HG02588 (cell line): ENCODE data around the gene ROPN1B.

Source experiments
- ATAC-seq: cut with Tn5 transposase; IDR thresholded peaks from one replicate; pipeline ENCODE4 v1.9.1; 2021; ENCODE audit warnings: mild to moderate bottlenecking, moderate library complexity; ENCODE audit not compliant: unreplicated experiment

Gene ROPN1B

DNA sequence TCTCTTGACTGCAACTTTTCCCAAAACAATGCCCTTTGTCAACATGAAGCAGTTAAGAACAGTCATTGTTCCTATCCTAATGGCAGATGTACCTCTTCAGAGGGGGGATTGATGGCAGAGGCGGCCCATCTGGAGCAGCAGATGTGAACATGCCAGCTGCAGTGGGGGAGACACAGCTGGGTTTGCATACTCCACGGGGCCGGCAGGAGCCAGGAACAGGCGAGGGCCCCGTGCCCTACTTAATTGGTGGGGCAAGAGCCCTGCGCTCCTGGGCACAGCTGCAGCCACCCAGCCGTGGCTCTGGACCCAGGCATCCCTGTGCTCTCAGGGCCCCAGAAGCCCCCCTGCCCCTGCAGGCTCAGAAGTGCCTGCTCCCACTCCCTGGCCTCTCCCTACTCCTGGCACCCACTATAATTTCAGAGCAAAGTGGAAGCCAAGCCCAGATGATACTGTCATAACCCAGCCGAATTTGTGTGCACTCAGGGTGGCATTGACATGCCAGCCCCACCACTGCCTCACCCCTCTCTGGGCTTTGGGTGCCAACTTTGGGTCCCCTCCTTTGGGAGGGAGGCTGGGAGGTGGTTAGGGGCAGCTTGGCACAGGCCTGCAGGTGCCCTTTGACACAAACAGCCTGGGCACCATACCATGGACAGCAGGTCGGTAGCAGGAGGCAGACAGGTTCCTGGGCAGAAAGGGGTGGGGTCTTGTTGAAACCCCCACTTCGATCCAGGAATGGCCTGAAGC lies 34.6 kb downstream of the ROPN1B start:
- ATAC-seq, result no peak

DNA sequence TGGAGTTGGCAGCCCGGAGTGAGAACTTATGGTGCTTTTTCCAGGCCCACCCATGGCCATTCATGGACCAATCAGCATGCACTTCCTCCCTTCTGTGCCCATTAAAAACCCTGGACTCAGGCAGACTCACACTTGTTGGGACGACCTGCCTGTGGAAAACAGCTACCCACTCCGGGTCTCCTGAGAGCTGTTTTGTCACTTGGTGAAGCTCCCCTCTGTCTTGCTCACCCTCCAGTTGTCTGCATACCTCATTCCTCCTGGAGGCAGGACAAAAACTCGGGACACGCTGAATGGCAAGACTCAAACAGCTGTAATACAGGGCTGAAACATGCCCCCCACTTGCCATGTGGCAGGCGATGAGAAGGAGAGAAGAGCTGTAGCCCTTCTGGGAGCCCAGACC lies 35.2 kb downstream of the ROPN1B start:
- no peak for ATAC-seq

- no peak for ATAC-seq
Observed at GRCh38 chr3:126004692-126005091, 35.7 kb downstream of the ROPN1B start.

- no peak for ATAC-seq
Observed at GRCh38 chr3:126005951-126006350, 37.0 kb downstream of the ROPN1B start.

DNA sequence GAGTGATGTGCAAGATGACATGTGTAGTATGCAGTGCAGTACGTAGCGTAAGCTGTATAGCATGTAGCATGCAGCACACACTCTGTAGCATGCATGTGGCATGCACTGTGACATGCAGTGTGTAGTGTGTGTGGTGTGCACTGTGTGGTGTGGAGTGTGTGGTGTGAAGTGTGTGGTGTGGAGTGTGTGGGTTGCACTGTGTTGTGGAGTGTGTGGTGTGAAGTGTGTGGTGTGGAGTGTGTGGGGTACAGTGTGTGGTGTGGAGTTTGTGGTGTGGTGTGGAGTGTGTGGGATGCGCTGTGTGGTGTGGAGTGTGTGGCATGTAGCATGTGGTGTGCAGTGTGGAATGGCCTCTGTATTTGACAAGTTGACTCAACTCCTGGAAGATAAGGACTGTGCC lies 39.2 kb downstream of the ROPN1B start:
- no peak for ATAC-seq

DNA sequence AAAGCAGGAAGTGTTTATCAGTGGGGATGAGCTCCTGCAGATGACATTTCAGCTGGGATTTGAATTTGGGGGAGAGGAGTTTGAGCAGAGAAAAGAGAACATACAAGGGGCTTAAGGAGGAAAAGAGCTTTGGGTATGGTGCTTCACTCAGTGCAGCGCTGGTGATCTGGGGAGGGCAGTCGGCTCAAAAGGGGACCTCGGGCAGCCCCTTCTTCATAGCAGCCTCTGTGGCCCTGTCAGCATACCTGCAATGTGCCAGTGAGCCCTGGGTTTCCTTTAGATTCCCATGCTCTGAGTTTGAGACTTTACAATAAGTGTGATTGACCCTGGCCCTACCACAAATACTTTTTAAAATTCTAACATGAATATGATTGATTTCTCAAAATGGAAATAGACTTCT lies 40.2 kb downstream of the ROPN1B start:
- ATAC-seq, result no peak

GRCh38 chr3:126013751-126014156 lies 44.8 kb downstream of the ROPN1B start:
- no peak for ATAC-seq

DNA sequence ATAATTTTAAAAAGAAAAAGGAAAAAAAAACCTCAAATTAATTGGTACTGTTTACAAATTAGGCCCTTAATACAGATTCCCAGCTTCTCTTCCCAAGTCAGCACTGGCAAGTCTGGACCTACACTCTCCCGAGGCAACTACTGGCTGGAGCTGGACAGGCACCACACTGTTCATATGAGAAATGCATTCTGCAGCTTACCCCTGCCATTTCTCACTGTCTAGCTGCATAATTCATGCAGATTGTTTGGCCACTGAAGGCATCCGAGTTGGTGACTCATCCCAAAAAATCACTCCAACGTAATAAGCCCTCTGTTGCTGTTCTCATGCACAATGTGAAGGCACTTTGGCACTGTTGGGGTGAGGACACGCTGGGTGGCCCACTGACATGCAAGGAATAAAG lies 45.3 kb downstream of the ROPN1B start:
- no peak for ATAC-seq

GRCh38 chr3:126015075-126015474 lies 46.1 kb downstream of the ROPN1B start:
- no peak for ATAC-seq

GRCh38 chr3:126016616-126017015 lies 47.6 kb downstream of the ROPN1B start:
- no peak for ATAC-seq

DNA sequence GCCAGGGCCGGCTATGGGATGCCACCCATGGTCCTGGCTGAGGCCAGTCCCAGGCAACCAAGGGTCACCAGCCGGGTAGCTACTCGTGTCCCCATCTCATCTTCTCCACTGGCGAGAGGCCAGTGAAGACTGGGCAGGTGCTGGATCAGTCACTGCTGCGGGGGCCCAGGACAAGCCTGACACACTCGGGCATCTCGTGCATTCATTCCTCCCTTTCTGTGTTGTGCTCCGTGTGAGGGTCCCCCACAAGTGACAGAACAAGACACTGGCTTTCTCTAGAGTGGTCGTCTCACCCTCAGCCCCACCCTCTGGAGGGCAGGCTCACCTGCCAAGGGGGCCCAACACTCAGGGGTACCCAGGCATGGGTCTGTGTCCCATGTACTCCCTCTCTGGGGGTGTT lies 48.4 kb downstream of the ROPN1B start:
- ATAC-seq, result no peak

GRCh38 chr3:126018545-126018944 lies 49.6 kb downstream of the ROPN1B start:
- no peak for ATAC-seq

GRCh38 chr3:126018995-126019394 lies 50.0 kb downstream of the ROPN1B start:
- no peak for ATAC-seq

GRCh38 chr3:126019683-126020082 lies 50.7 kb downstream of the ROPN1B start:
- no peak for ATAC-seq

GRCh38 chr3:126021224-126021623 lies 52.2 kb downstream of the ROPN1B start:
- ATAC-seq, result no peak

DNA sequence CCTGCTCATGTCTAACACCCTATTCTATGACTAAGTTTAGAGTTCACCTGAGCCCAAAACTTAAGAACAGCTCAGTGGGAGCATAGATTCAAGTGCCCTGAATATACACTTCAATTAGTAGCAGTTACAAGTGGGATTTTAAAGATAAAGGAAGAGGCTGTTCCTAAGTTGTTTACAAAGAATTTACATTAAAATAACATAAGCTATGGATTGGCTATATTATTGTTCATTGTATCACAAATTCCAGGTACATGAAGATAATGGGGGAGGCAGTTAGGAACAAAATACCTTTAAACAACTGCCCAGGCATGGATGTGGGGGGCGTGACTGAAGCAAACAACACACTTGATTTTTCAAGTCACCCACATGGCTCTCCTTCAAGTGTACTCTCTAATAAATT lies 52.7 kb downstream of the ROPN1B start:
- no peak for ATAC-seq

GRCh38 chr3:126022741-126023359 lies 53.9 kb downstream of the ROPN1B start:
- no peak for ATAC-seq

DNA sequence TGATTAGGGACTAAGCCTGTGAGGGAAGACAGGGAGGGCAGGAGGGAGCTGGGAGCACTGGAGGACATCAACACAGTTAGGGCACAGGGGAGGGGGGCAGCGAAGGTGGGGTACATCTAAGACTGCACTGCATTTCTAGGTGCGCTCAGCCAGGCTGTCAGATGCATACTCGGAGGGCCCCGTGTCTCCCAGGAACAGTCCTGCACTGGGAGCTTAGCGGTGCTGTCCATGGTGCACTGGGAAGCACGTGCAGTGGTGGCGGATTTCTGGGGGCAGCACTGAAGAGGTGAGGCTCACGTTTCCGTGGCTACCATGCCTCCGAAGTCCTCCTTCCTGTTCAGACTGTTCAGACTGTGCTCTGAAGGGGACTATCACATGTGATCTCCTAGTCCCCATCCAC lies 54.4 kb downstream of the ROPN1B start:
- ATAC-seq, result no peak

DNA sequence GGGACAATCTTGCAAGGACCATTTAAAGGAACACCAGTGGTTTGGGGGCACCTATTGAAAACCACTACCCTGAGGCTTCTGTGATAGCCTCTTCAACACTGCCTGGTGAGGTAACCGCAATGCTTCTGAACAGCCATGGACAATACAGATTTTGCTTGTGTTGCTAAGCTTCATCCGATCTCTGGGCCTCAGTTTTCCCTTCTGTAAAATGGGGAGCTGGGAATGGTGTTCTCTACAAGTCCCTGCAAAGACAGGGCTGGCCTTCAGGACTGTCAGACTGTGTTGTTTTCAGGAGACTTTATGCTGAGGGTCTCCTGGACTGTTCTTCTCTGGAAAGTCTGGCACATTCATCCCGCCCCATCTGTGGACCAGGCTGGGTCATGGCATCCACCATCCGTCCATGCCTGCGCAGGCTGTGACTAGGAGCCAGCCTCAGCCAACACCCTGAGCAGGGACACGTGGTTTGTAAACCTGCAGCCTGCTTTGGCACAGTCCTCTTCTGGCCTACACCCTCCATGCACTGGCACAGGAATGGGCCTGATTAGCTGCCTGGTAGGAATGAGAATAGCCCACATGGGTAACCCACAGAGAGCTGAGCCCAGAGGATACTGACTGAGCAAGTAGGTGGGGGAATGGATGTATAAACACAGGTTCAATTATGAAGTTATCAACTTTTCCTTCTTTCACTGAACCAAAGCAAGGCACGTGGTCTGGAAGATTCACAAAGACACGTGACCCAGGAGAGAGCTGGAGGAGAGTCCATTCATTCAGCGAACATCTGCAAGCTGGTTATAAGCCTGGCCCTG lies 55.3 kb downstream of the ROPN1B start:
- ATAC-seq, result no peak

DNA sequence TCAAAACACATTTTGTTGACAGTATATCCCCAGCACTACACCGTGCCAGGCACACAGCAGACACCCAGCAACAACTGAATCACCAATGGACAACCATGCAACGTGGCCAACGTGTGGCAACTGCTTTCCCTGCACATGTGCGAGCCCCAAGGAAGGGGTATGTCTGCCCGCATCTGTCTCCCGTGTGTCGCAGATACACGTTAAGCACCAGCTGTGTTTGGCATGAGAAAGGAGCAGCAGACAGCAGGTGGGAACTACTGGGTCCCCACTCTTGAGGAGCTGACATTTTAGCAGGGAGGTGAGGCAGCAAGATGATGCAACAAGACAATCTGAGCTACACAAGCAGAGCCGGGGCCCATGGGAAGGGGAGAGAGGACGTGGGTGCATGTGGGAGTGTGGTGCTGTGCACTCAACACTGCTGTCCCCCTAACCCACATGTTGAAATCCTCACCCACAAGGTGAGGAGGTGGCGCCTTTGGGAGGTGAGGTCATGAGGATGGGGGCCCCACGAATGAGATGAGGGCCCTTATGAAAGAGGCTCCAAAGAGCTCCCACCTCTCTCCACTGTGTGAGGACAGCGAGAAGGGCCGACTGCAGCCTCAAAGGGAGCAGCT lies 56.2 kb downstream of the ROPN1B start:
- ATAC-seq, result no peak

DNA sequence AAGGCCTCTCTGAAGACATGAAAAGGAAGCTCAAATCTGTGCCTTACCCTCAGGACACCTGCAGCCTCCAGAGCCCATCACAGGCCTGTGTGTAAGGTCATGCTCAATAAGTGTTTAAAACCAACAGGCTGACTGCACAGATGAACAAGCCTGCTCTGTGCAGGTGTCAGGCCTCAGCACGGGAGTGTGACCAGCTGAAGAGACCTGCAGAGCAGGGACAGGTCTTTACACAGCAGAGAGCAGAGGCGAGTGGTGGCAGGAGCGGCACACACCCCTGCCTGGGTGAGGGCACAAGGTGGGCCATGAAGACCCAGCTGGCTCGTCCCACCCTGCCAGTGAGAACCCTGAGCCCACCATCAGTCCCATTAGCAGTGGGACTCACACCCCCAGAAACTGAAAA lies 56.9 kb downstream of the ROPN1B start:
- no peak for ATAC-seq
